Measurements from ENCODE around the gene POFUT1.

The POFUT1 gene

DNA sequence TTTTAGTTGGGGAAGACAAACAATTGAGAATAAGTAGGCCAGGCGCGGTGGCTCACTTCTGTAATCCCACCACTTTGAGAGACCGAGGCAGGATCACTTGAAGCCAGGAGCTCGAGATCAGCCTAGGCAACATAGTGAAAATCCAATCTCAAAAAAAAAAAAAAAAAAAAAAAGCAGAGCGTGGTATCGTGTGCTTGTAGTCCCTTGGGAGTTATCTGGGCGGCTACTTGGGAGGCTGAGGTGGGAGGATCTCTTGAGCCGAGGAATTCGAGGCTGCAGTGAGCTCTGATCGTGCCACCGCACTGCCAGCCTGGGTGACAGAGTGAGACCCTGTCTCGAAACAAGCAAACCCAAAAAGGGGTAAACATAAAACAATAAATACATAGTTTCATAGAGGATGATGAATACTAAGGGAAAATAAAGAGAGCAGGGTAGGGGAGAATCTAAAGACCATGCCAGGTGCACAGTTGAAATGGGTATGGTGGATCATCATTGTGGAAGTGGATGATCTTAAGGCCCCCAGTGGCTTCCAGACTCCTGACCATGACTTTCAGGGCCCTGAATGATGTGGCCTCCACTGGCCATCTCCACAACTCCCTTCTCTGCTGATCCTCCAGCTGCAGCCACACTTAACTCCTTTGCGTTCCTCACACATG lies 947 bp downstream of the POFUT1 start:
- DNase-seq = no peak

DNA sequence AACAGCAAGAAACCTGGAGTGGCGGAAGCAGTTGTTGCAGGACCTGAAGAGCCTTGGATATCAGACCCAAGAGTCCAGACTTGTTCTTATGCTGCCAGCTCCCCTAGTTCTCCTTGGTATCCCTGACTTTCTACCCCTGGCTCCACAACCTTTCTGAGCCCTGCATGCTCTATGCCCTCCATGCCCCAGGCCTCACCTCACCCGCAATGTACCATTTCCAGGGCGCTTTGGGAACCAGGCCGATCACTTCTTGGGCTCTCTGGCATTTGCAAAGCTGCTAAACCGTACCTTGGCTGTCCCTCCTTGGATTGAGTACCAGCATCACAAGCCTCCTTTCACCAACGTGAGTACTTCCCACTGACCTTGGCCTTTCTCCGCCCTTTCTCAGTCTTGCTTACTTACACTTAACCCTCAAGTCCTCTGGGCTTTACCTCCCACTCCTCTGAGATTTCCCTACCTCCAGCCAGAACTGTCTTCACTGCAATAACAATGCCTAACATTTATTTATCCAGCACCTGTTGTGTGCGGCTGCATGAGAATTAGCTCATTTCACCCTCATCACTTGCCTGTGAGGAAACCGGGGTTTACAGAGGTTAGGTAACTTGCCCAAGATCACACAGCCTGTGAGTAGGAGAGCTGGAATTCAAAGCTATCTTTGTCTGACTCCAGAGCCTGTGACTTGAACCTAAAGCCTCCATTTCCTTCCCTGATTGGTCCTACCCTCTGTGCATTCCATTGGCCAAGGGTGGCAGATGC lies 2.3 kb downstream of the POFUT1 start:
- no peak for DNase-seq

DNA sequence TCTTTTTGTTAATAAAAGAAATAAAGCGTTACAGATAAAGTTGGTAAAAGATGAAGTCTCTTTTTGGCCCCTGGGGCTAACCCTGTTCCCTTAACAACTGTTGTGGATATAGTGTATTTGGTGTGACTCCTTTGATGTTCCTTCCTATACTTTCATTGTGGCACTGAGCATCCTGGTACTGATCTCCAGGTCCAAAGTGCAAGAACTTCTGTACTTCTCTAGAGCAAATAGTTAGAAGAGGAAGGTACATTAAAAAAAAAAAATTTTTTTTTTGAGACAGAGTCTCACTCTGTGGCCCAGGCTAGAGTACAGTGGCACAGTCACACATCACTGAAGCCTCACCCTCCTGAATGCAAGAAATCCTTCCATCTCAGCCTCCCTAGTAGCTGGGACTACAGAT lies 6.2 kb downstream of the POFUT1 start:
- no peak for DNase-seq

DNA sequence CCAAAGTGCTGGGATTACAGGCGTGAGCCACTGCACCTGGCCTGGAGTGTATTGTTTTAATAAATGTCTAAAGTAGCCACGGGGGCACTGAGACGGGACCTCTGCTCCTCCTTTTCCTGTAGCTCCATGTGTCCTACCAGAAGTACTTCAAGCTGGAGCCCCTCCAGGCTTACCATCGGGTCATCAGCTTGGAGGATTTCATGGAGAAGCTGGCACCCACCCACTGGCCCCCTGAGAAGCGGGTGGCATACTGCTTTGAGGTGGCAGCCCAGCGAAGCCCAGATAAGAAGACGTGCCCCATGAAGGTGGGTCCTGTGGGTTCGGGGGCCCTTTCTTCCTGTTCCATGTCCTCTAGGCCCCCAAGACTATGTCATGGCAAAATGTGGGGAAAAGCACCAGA lies 7.5 kb downstream of the POFUT1 start:
- DNase-seq = no peak

DNA sequence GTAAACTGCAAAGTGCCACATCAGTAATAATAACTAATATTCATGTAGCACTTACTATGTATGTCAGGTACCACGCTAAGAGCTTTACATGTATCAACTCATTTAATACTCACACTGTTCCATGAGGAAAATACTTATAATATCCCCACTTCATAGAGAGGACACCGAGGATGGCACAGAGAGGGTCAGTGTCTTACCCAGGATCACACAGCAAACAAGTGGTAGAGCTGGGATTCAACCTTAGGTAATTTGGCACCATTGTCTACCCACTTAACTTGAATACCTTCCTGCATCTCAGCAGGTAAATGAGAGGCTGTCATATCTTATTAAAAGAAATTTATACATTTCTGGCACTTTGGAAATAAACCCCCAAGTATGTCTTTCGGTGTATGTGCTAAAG lies 8.0 kb downstream of the POFUT1 start:
- DNase-seq = no peak

DNA sequence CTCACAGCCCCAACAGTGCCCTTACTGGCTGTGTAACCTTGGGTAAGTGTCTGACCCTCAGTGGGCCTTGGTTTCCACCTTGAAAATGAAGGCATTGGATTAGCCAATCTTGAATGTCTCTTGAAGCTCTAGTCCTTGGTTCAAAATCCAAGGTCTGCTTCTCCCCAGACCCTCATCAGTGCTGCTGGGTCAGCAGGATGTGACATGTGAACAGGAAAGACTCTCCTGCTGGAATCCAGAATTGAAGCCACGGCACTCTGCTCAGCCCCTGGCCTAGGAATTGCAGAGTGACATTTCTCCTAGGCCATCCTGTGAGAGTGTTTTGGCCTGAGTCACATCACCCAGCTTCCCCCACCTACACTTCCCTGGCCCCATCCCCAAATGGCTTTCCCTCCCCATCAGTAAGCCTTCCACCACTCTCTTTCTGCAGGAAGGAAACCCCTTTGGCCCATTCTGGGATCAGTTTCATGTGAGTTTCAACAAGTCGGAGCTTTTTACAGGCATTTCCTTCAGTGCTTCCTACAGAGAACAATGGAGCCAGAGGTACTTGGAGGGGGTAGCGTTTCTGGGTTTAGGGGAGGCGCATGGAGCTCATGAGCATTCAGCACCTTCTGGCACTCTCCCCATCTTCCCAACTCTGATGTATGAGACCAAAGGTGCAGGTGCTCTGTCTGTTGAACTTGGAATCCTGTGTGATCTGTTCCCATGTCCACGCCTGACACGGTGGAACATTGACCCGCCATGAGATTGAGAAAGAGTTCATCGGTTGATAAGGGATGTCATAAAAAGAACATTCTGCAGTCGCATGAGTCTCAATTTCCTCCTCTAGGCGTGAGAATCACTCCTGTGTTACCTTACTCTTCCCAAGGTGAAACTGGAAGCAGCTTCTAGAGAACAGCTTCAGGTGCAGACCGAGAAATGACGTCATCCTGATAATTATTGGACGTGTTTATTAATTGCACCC lies 8.8 kb downstream of the POFUT1 start:
- DNase-seq = no peak

DNA sequence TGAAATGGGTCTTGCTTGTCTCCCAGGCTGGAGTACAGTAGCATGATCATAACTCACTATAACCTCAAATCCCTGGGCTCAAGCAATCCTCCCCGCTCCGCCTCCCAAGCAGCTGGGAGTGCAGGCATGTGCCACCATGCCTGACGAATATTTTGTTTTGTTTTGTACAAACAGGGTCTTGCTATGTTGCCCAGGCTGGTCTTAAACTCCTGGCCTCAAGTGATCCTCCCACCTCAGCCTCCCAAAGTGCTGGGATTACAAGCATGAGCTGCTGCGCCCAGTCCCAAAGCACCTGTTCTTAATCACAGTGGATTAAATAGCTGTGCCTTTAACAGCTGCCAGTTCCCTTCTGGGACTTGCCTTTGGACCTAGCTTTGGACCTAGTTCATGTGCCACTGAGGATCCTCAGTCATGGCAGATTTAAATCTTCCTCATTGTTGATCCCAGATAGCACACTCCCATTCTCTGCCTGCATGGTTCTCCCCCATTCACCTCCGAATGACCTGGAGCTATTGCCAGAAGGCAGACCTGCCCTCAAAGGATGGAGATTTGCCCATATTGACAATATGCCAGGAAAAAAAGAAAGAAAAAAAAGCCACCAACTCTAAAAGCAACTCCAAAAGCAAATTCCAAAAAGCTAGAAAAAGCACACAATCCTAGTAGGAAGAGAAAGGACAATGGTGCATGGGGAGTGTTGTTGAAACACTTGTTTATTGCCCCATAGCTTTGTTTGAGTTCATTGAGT lies 10.6 kb downstream of the POFUT1 start:
- no peak for DNase-seq

DNA sequence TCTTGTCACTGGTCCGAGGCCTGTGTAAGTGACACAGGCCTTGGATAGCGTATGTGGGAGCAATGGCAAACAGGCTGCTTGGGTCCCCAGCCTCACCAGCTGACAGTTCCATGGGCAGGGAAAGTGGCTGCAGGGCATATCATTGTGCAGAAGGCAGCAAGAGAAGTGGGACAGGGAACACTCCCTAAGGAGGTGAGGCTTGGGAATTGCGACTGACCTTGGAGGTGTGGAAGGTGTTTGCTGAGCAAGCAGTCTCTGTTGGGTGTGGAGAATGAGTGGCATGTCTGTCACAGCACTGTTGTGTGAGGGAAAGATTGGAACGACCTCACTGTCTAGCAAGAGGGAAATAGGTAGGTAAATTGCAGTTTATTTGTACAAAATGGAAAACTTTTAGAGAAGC lies 16.8 kb downstream of the POFUT1 start:
- no peak for DNase-seq

DNA sequence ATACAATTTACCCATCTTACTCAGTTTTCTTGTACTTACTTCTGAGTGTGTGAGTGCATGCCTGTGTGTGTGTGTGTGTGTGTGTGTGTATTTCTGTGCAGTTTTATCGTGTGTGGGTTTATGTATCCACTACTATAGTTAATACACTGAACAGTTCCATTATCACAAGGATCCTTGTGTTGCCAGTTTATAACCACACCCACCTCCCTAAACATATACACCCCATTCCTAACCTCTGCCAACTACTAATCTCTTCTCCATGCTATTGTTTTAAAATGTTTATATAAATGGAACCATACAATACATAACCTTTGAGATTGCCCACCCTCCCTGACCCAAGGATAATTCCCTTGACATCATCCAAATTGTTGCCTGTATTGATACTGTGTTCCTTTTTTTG lies 18.7 kb downstream of the POFUT1 start:
- DNase-seq = no peak

DNA sequence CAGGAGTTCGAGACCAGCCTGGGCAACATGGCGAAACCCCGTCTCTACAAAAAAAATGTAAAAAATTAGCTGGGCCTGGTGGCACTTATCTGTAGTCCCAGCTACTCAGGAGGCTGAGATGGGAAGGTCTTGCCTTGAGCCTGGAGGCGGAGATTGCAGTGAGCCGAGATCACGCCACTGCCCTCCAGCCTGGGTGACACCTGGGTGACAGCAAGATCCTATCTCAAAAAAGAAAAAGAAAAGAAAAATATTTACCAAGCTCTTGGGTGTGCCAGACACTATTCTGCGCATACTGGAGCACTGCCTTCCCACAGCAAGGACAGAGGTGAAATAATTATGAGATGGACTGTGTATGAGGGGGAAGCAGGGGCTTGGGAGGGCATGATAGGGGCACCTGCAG lies 19.6 kb downstream of the POFUT1 start:
- DNase-seq = no peak

DNA sequence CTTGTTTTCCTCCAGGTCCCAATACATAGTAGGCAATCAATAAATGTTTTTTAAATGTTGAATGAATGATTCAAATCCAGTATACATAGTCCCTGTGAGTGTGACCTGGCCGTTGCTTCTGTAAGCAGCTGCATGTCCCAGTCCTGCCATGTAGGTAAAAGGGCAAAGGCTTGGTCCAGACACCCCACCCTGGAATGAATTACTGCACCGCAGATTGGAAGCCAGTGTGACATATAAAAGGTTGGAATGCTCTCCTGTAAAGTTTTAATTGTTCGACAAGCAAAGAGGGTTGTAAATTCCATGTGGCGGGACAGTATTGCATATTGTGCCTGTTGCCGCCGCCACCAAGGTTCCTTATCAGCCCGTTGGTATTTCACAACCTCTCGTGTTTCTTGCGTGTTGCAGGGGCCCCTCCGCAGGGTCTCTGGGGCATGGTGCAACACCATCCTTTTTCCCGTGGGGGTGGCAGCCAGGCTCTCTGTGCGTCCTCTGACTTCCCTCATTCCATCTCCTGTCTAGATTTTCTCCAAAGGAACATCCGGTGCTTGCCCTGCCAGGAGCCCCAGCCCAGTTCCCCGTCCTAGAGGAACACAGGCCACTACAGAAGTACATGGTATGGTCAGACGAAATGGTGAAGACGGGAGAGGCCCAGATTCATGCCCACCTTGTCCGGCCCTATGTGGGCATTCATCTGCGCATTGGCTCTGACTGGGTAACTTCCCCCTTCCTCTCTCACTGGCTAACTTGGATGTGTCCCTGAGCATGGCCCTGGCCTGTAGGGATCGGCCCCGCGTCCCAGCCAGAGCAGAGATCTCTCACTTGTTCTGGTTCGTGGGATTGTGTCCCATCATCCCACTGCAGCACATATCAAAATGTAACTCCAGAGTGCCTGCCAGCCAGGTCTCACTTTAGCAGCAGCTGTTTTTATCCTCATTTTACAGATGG lies 20.3 kb downstream of the POFUT1 start:
- DNase-seq = no peak

DNA sequence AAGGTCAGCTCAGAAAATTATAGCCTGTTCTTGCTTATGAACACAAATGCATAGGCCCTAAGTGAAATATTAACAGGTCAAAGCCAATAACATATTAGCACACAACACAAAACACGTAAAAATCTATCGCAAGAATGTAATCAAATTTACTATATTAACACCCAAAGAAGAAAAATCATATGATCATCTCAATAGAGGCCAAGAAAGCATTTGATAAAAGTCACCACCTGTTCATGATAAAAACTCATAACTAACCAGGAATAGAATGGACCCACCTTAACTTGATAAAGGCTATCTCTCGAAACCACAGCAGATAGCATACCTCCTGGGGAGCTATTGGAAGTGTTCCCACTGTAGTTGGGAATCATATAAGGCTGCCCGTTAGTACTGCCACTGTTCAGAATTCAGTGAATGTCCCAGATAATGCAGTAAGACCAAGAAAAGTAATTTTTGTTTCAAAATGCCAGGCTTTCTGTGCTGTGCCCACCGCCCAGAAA lies 21.6 kb downstream of the POFUT1 start:
- no peak for DNase-seq

DNA sequence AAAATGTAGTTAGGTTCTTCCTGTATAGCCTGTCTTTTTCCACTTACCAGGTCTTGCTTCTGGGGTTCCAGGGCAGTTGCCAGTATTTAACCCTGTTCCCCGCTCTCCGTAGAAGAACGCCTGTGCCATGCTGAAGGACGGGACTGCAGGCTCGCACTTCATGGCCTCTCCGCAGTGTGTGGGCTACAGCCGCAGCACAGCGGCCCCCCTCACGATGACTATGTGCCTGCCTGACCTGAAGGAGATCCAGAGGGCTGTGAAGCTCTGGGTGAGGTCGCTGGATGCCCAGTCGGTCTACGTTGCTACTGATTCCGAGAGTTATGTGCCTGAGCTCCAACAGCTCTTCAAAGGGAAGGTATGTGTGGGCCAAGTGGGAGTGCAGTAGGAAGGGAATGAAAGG lies 23.0 kb downstream of the POFUT1 start:
- DNase-seq = no peak

DNA sequence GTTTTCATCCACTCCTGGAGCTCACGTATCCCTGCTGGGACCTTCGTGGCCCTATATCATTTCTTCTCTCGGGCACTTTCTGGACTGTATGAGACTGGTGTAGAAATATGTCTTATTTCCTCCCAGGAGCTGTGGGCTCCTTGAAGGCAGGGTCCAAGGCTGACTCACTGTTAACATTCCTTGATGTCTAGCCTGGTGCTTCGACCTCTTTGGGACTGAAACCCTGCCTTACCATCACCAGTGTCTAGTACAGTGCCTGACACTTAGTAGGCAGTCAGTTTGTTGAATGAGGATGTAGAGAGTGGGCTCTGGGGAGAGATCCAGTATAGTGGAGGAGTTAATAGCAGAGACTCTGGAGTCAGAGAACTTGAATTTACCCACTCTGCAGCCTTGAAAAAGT lies 23.6 kb downstream of the POFUT1 start:
- no peak for DNase-seq

DNA sequence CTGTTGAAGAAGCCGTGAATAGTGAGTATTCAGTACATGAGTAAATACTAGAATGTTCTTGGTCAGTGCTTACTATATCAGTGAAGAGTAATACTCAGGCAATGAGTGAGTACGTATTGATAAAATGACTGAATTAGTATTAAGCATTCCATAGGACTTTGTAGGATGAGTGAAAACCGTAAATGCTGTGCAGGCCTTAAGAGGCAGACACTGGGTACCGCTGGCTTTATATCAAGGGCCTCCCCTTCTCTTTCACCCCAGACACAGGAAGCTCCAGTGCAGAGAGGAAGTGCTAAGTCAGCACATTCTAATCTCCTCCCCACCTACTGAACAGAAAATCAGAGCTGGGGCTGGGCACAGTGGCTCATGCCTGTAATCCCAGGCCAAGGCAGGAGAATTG lies 24.2 kb downstream of the POFUT1 start:
- peak; percentile 73 for DNase-seq

DNA sequence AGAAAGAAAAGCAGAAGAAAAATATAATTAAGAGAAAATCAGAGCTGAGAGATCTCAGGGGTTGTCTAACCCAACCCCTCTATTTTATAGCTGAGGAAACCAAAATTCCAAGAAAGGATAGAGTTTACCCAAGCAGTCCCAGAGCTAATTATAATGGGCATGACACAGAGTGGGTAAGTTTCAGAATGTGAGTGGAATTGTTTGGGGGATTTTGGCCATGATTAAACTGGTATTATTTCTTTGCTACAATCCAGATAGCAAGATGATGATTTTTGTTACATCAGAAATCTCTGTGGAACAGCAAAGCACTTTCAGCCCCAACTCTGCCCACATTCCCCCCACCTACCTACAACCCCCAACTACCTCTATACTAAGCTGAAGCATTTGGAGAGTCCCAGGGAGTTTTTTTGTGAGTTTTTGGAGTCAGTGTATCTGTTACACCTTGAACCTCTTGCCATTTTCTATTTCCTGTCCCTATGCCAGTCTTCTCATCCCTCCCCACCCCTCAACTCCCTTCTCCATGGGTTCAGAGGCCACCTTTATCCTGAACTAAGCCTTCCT lies 24.7 kb downstream of the POFUT1 start:
- DNase-seq = no peak

DNA sequence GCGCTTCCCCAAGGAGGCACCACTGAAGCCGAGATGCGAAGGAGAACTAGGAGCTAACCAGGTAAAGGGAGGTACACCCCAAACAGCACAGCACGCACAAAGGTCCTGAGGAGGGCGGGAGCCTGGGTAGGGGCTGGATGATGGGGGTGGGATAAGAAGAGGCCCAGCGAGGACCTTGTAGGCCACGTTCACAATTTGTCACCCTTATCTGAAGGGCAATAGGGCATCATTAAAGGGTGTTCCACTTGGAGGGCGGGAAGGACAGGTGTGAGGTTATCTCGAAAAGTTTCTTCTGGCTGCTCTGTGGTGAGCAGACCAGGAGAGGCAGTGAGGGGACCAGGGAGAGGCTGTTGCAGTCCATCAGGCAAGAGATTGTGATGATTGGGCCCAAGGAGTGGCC lies 25.6 kb downstream of the POFUT1 start:
- no peak for DNase-seq

DNA sequence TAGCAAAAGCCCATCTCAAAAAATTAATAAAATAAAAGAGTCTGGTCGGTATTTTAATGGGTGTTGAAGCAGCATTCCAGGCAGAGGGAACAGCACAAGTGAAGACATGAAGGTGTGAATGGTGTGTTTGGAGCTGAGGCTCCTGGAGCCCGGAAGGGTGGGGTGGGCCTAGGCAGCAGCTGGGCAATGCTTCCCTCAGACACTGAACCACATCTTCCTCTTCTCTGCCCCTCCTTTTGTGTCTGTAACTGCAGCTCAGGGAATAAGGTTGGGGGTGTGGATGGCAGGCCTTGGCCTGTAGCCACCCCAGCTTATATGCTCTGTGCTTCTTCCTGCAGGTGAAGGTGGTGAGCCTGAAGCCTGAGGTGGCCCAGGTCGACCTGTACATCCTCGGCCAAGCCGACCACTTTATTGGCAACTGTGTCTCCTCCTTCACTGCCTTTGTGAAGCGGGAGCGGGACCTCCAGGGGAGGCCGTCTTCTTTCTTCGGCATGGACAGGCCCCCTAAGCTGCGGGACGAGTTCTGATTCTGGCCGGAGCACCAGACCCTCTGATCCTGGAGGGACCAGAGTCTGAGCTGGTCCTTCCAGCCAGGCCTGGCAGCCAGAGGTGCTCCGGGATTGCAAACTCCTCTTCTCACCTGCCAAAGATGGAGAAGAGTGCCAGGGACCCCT lies 26.6 kb downstream of the POFUT1 start:
- no peak for DNase-seq

DNA sequence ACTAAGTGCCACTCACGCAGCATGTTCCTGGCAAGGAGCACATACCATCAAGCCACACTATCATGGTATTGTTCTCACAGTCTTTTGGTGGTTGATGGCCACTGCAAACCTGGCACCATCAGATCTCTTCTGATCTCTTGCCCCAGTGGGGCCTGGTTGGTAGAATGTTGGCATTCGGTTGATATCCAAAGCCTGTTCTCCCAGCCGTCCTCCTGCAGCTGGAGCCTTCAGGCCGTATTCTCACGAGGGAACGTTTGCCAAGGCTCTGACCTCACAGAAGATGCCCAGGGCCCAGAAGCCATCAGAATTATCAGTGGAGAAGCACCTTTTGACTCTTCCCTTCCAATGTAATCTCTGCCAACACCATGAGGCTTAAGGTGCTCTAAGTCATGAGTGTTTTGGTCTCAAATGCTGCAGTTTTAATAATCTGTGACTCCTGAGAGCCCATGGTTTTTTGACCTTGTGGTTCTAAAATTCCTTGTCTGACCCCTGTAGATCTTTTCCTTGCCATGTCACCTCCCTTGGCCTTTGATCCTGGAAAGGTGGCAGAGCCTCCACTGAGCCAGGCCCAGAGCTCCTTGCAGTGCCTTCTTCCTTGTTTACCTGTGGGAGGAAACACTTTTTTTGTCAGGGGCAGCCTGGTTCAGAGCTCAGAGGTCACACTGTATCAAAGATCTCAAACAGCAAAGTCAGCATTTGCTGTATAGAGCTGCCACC lies 27.8 kb downstream of the POFUT1 start:
- no peak for DNase-seq

DNA sequence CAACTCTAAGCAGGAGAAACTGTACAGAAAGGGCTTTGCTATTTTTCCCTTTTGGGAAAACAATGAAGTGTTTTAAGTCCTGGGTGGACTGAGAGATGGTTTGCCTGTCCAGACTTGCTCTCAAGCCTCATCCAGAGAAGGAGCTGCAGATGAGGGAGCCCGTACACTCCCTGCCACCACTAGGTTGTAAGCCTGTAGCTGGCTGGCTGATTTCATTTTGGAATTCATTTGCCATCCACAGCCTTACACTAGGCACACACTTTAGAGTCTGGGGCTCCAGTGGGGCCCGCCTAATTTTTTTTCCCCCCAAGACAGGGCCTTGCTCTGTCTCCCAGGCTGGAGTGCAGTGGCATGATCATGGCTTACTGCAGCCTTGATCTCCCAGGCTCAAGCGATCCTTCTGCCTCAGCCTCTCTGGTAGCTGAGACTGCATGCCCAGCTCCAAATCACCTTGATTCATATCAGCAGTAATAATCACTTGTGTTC lies 28.4 kb downstream of the POFUT1 start:
- no peak for DNase-seq
